Measurements from ENCODE around the gene CBLB. TPM values are rescaled to one million over a fixed set of nuclear protein-coding genes. Genes with fewer than 3 reads are reported as not detected.

CBLB gene
- total RNA-seq, 2 donors from 2014 or later, result 20.2 to 34.5 TPM

DNA sequence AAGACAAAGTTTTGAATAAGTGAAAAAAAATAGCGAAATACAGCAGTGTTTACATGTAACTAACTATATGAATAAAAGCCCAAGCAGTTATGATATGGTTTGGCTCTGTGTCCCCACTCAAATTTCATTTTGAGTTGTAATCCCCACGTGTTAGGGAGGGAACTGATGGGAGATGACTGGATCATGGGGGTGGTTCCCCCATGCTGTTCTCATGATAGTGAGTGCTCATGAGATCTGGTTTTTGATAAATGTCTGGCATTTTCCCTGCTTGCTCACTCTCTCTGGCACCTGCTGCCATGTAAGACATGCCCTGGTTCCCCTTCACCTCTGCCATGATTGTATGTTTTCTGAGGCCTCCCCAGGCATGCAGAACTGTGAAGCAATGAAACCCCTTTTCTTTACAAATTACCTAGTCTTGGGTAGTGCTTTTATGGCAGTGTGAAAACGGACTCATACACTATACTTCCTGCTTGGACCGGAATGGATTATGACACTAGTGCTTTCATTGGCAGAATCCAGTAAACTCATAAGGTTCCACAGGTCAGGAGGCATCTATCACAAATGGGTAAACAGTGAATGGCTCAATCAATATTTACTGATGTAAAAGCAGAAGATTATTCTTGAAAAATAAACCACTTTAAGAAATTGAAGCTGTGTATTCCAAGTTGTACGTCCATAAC lies 192.1 kb downstream of the CBLB start:
- Histone ChIP-seq H3K9ac (ENCODE audit: low read depth in 2 of 2, low read length in 2 of 2) (no peak overlapping the region), H3K4me3 (no peak overlapping the region), H3K27ac (no peak overlapping the region), H3K9me3 (no peaks in the 10 kb centered on the region), H3K4me1 (no peaks in the 10 kb centered on the region), H3K36me3 (no peaks in the 10 kb centered on the region), H3K27me3 (no peaks in the 10 kb centered on the region)
- TF ChIP-seq, protein P1, sequence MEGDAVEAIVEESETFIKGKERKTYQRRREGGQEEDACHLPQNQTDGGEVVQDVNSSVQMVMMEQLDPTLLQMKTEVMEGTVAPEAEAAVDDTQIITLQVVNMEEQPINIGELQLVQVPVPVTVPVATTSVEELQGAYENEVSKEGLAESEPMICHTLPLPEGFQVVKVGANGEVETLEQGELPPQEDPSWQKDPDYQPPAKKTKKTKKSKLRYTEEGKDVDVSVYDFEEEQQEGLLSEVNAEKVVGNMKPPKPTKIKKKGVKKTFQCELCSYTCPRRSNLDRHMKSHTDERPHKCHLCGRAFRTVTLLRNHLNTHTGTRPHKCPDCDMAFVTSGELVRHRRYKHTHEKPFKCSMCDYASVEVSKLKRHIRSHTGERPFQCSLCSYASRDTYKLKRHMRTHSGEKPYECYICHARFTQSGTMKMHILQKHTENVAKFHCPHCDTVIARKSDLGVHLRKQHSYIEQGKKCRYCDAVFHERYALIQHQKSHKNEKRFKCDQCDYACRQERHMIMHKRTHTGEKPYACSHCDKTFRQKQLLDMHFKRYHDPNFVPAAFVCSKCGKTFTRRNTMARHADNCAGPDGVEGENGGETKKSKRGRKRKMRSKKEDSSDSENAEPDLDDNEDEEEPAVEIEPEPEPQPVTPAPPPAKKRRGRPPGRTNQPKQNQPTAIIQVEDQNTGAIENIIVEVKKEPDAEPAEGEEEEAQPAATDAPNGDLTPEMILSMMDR (IDR thresholded peaks at IDR 0.05), result no peak
- peak; percentile 22 for DNase-seq
- intact Hi-C loops (cut with DNase I), result no loop called here

DNA sequence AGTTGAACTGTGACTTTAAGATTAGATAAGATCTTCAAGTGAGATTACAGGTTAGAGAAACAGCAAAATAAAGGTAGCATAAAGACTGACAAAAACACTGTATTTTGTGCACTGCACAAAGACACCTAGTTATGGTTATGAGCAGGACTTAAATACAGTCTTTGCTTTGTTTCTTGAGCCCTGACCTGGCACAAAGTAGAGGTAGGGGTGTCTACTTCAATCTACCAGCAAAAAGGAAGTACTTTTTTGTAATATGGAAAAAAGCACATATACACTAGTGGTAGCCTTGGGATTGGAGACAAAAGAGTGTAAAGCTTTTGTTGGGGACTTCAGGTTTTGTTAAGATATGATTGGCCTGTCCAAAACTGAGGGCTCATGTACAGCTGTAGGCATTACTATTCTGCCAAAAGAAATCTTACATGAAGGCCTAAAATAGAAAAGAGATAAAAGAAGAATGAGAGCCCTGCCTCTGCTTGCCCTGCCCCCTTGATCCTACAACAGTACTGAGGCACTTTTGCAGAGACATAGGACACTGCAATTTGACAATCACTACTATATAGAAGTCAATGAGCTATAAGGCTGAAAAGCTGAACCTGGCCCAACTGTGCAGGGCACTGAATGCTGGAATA lies 194.3 kb downstream of the CBLB start:
- Histone ChIP-seq H3K9me3 (no peaks in the 10 kb centered on the region), H3K36me3 (no peaks in the 10 kb centered on the region), H3K4me1 (no peaks in the 10 kb centered on the region), H3K27me3 (no peaks in the 10 kb centered on the region), H3K4me3 (no peak overlapping the region), H3K27ac (no peak overlapping the region), H3K9ac (ENCODE audit: low read depth in 2 of 2, low read length in 2 of 2) (no peak overlapping the region)
- intact Hi-C loops (cut with DNase I), result no loop called here
- TF ChIP-seq, protein P1 (IDR thresholded peaks at IDR 0.05), result no peak
- DNase-seq, result no peak

DNA sequence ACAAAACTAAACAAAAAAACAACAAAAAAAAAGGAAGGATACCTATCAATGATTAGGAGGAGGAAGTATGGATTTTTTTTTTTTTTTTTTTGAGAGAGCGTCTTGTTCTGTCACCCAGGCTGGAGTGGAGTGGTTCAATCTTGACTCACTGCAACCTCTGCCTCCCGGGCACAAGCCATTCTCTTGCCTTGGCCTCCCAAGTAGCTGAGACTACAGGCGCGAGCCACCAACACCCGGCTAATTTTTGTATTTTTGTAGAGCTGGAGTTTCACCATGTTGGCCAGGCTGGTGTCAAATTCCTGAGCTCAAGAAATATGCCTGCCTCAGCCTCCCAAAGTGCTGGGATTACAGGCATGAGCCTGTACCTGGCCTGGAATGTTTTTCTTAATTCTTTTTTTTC lies 195.8 kb downstream of the CBLB start:
- TF ChIP-seq, protein P1 (IDR thresholded peaks at IDR 0.05), result no peak
- H3K4me1 ChIP-seq, result no peaks in the 10 kb centered on the region
- H3K9ac ChIP-seq (ENCODE audit: low read depth in 2 of 2, low read length in 2 of 2), result no peak overlapping the region
- no peak overlapping the region for H3K27ac ChIP-seq
- no peak overlapping the region for H3K4me3 ChIP-seq
- no peaks in the 10 kb centered on the region for H3K9me3 ChIP-seq
- no peaks in the 10 kb centered on the region for H3K27me3 ChIP-seq
- intact Hi-C loops (cut with DNase I), result no loop called here
- H3K36me3 ChIP-seq, result no peaks in the 10 kb centered on the region
- no peak for DNase-seq

DNA sequence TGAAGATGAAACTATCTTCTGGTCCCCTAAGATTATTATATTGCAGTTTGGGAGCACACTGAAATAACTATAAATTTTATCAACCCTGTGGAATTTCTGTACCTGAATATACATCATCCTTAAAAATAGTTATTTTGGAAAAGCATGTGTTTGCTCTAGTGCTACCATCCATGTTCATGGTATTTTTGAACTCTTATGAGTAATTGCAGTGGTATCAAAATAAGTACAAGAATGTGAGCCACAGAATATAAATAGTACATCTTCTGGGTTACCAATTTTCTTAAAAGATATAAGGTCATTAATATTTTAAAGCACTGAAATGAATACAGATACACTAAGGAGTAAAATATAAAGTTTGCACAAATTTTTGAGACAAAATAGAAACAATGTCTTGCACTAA lies 206.5 kb downstream of the CBLB start:
- no peak overlapping the region for H3K9ac ChIP-seq (ENCODE audit: low read depth in 2 of 2, low read length in 2 of 2)
- H3K36me3 ChIP-seq, result no peaks in the 10 kb centered on the region
- no peak for DNase-seq
- H3K4me1 ChIP-seq, result no peaks in the 10 kb centered on the region
- no peak overlapping the region for H3K4me3 ChIP-seq
- no peaks in the 10 kb centered on the region for H3K9me3 ChIP-seq
- intact Hi-C loops (cut with DNase I), result no loop called here
- no peaks in the 10 kb centered on the region for H3K27me3 ChIP-seq
- TF ChIP-seq, protein P1 (IDR thresholded peaks at IDR 0.05), result no peak
- H3K27ac ChIP-seq, result no peak overlapping the region

DNA sequence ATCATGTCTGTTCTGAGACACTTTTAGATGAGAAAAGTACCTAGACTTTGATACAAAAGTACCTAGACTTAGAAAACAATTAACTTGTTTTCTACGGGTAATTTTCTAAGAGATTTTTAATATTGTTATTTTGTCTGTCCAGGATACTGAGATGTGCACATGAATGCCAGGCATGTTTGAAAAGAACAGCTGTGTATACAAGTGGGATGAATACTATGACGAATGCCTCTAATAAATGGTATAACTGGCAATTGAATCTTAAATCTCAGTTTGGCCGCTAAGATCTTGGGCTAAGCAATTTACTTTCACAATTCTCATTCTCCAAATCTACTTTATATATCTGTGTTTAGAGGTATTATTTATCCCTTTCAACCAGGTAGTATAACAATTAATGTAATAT lies 207.4 kb downstream of the CBLB start:
- Histone ChIP-seq H3K27ac (no peak overlapping the region), H3K4me3 (no peak overlapping the region), H3K4me1 (no peaks in the 10 kb centered on the region), H3K9me3 (no peaks in the 10 kb centered on the region), H3K36me3 (no peaks in the 10 kb centered on the region), H3K27me3 (no peaks in the 10 kb centered on the region), H3K9ac (ENCODE audit: low read depth in 2 of 2, low read length in 2 of 2) (no peak overlapping the region)
- no peak for DNase-seq
- TF ChIP-seq, protein P1 (IDR thresholded peaks at IDR 0.05), result no peak
- intact Hi-C loops (cut with DNase I), result no loop called here

Data from colonic mucosa (tissue), 4 donors.